IPS DF 4.7 (cell line): Measurements from ENCODE around the gene HES4.
"Not testable (repeated sequence)": the region's sequence is repeated elsewhere in the genome, so short reads cannot be mapped to it uniquely, and the experiment has no call there.

Experiments
- DNase-seq: peaks from one replicate; pipeline ENCODE4 v3.0.0-alpha.2; 2013; ENCODE audit warnings: low spot score; ENCODE audit errors: extremely low read depth

Gene HES4

GRCh38 chr1:1033731-1034438 is 34.0 kb upstream of the HES4 start:
- no peak for DNase-seq

DNA sequence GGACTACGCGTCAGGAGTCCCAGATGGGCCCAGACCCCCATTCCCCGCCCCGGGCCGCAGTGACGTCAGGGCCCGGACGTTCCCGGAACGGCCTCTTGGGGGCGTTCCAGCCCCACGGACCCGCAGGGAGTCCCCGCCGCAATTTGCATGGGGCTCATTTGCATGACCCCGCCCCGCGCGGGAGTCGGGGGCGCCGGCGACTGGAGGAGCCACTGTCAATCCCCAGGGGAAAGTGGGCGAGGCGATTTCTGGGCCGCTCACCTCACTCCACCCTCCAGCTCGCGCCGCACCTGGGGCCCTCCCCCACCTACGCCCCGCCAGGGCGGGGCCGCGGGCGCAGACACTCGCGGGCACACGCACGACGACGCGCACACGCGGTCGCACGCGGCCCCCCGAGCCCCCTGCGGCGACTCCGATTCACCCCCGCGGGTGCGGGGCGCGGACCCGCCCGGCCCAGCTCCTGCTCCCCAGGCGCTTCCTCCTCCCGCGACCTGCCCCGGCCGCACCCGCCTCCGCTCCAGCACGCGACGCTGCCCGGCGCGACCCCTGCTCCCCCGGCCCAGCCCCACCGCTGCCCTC is 33.2 kb upstream of the HES4 start:
- no peak for DNase-seq

GRCh38 chr1:1032424-1032823 is 32.5 kb upstream of the HES4 start:
- no peak for DNase-seq

DNA sequence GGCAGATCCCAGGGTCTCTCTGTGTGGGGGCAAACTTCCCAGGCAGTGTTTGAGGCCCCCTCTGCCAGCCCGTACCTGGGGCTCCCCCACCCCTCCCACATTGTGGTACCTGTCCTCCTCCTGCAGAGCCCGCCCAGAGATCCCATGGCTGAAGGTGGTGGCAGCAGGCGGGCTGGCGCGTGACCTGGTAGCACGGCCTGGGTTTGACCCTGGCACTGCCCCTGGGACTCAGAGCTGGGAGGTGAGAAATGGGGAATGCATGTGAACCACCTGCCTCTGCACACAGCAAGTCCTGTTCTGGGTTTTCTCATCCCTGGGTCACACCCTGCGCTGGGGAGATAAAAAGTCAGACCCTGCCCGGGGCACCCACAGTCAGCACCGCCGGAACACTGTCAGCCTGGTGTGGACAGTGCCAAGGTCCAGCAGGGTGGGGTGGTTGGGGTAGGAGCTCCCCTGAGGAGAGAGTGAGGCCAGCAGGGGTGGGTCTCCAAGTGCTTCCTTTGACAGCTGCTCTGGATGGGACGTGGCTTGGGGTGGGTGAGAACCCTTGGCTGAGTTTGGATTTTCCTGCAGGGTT is 31.9 kb upstream of the HES4 start:
- no peak for DNase-seq

- not testable (repeated sequence) for DNase-seq
These were observed 31.2 kb upstream of the HES4 start for GRCh38 chr1:1030867-1031658.

- no peak for DNase-seq
These were observed 27.9 kb upstream of the HES4 start for GRCh38 chr1:1027791-1028190.

DNA sequence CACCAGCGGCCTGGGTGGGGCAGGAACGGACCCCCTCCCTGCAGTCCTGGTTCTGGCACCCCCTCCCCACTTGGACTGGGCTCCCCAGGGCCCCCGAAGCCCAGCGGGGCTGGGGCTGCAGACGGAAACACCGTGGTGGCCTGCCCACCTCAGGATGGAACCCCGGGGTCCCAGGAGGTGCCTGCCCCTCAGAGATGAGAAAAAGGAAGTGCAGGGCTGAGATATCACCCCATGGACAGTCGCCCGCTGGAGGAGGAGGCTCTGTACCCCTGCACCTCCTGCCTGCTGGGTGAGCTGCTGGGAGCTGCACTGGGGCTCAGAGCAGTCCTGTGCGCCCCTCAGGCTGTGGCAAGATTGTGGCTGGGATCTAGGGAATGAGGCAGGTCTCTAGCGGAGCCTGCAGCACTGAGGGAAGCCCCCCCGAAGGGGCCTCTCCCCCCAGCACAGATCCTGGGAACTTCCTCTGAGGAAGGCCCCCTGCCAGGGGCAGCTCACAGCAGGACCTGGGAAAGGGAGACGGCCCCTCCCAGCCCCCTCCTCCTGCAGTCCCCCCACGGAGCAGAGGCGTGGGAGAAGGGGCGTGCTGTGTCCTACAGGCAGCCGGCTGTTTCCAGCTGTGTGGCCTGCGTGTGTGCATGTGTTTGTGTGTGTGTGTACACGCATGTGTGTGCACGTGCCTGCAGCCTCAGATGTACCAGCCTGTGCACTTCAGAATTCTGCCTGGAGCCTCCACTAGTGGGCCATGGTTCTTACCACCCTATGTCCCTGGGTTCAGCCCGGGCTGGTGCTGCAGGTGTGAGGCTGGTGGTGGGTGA is 26.9 kb upstream of the HES4 start:
- no peak for DNase-seq

- DNase-seq, result no peak
These were observed 25.8 kb upstream of the HES4 start for GRCh38 chr1:1025730-1026129.

GRCh38 chr1:1024771-1025699 is 25.1 kb upstream of the HES4 start:
- DNase-seq, result no peak

GRCh38 chr1:1024149-1024770 is 24.4 kb upstream of the HES4 start:
- DNase-seq, result no peak

DNA sequence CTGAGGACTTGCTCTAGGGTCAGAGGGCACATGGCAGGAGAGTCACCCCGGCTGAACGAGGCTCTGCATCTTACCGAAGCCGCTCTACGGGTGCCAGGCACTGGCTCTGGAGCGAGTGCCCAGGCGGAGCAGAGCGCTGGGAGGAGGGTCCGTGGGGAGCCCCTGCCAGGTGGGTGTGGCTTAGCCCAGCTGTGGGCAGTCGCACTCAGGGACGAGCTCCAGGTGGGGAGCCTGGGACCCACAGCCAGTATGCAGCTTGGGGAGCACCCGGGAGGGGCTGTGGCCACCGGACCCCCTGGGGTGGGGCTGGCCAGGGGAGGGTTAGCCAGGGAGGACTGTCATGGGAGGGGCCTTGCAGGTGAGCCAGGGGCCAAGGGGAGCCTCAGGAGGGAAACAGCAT is 23.8 kb upstream of the HES4 start:
- DNase-seq, result no peak

GRCh38 chr1:1022302-1023009 is 22.6 kb upstream of the HES4 start:
- DNase-seq, result no peak

- DNase-seq, result no peak
These were observed 22.0 kb upstream of the HES4 start for GRCh38 chr1:1021920-1022259.

- no peak for DNase-seq
These were observed 21.4 kb upstream of the HES4 start for GRCh38 chr1:1021010-1021919.

DNA sequence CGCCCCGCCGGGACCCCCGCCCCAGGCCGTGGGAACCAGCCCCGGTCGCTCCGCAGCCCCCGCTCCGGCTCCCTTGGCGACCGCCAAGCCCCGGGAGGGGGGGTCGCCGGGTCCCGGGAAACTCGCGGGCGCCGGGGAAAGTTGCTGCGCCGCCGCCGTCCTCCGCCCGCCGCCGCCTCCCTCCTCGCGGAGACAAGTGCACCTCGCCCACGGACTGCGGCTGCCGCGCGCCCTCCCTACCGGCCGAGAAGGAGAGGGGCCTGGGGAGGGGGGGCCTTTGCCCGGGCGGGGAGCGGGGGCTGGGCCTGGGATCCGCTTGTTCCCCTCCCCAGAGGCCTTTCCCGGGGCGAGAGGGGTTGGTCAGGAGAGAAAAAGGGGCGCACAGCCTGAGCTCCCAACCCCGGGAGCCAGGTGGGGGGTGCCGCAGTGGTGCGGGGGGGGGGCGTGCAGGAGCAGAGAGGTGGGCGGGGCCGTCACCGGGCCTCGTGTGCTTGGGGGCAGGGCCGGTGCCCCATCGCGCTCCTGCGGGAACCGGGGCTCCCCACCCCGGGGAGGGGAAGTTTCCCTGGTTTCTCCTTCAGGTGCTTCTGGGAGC is 20.6 kb upstream of the HES4 start:
- DNase-seq, result no peak

DNA sequence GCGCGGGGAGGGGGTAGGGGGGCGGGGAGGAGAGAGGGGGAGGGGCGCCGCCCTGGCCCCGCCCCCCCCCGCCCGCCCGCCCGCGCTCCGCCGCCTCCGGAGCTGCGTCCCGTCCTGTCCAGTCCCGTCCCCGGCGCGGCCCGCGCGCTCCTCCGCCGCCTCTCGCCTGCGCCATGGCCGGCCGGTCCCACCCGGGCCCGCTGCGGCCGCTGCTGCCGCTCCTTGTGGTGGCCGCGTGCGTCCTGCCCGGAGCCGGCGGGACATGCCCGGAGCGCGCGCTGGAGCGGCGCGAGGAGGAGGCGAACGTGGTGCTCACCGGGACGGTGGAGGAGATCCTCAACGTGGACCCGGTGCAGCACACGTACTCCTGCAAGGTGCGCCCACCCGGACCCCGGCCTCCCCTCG is 20.1 kb upstream of the HES4 start, which contains the start of gene AGRN:
TSS of gene AGRN (plus strand) at position 121 of the 405 bp plus-strand sequence. CDS start at position 174, 53 bp downstream.
- no peak for DNase-seq

GRCh38 chr1:1019122-1019999 is 19.5 kb upstream of the HES4 start:
- DNase-seq, result no peak
